ENCODE data around the gene TFDP2. TPM values are rescaled to one million over a fixed set of nuclear protein-coding genes. Genes with fewer than 3 reads are reported as not detected.
"Not testable (repeated sequence)": the region's sequence is repeated elsewhere in the genome, so short reads cannot be mapped to it uniquely, and the experiment has no call there.

TFDP2 gene
- total RNA-seq, 1 experiment from 2014 or later = 27.9 TPM

GRCh38 chr3:141920701-141921100 is 228.6 kb downstream of the TFDP2 start:
- DNase-seq (ENCODE audit: low read depth) = no peak
- in situ Hi-C loops (cut with HindIII; ENCODE audit: low pct_unique_long_range_greater_than_20kb, low sequenced_read_pairs) = no loop called here

- in situ Hi-C loops (cut with HindIII; ENCODE audit: low pct_unique_long_range_greater_than_20kb, low sequenced_read_pairs) = no loop called here
- DNase-seq (ENCODE audit: low read depth) = no peak
These were observed 233.6 kb downstream of the TFDP2 start for GRCh38 chr3:141915766-141916165.

- no peak for DNase-seq (ENCODE audit: low read depth)
- in situ Hi-C loops (cut with HindIII; ENCODE audit: low pct_unique_long_range_greater_than_20kb, low sequenced_read_pairs) = no loop called here
These were observed 234.3 kb downstream of the TFDP2 start for GRCh38 chr3:141915016-141915415.

- in situ Hi-C loops (cut with HindIII; ENCODE audit: low pct_unique_long_range_greater_than_20kb, low sequenced_read_pairs) = no loop called here
- no peak for DNase-seq (ENCODE audit: low read depth)
These were observed 235.0 kb downstream of the TFDP2 start for GRCh38 chr3:141914311-141914710.

GRCh38 chr3:141913150-141913811 is 236.1 kb downstream of the TFDP2 start:
- DNase-seq (ENCODE audit: low read depth) = peak; percentile 20
- in situ Hi-C loops (cut with HindIII; ENCODE audit: low pct_unique_long_range_greater_than_20kb, low sequenced_read_pairs) = no loop called here

- in situ Hi-C loops (cut with HindIII; ENCODE audit: low pct_unique_long_range_greater_than_20kb, low sequenced_read_pairs); DNase-seq (ENCODE audit: low read depth): not testable (repeated sequence)
These were observed 239.4 kb downstream of the TFDP2 start for GRCh38 chr3:141909986-141910385.

- in situ Hi-C loops (cut with HindIII; ENCODE audit: low pct_unique_long_range_greater_than_20kb, low sequenced_read_pairs) = no loop called here
- DNase-seq (ENCODE audit: low read depth) = no peak
These were observed 239.9 kb downstream of the TFDP2 start for GRCh38 chr3:141909408-141909807.

- DNase-seq (ENCODE audit: low read depth) = no peak
- in situ Hi-C loops (cut with HindIII; ENCODE audit: low pct_unique_long_range_greater_than_20kb, low sequenced_read_pairs) = no loop called here
These were observed 244.2 kb downstream of the TFDP2 start for GRCh38 chr3:141905129-141905528.

- in situ Hi-C loops (cut with HindIII; ENCODE audit: low pct_unique_long_range_greater_than_20kb, low sequenced_read_pairs) = no loop called here
- no peak for DNase-seq (ENCODE audit: low read depth)
These were observed 245.1 kb downstream of the TFDP2 start for GRCh38 chr3:141904203-141904602.

- in situ Hi-C loops (cut with HindIII; ENCODE audit: low pct_unique_long_range_greater_than_20kb, low sequenced_read_pairs) = no loop called here
- DNase-seq (ENCODE audit: low read depth) = no peak
These were observed 247.4 kb downstream of the TFDP2 start for GRCh38 chr3:141901914-141902313.

- in situ Hi-C loops (cut with HindIII; ENCODE audit: low pct_unique_long_range_greater_than_20kb, low sequenced_read_pairs) = no loop called here
- DNase-seq (ENCODE audit: low read depth) = no peak
These were observed 249.0 kb downstream of the TFDP2 start for GRCh38 chr3:141900343-141900742.

- in situ Hi-C loops (cut with HindIII; ENCODE audit: low pct_unique_long_range_greater_than_20kb, low sequenced_read_pairs) = no loop called here
- no peak for DNase-seq (ENCODE audit: low read depth)
These were observed 250.4 kb downstream of the TFDP2 start for GRCh38 chr3:141898908-141899307.

GRCh38 chr3:141895731-141896130 is 253.6 kb downstream of the TFDP2 start:
- in situ Hi-C loops (cut with HindIII; ENCODE audit: low pct_unique_long_range_greater_than_20kb, low sequenced_read_pairs) = no loop called here
- DNase-seq (ENCODE audit: low read depth) = no peak

GRCh38 chr3:141894524-141895176 is 254.7 kb downstream of the TFDP2 start:
- no peak for DNase-seq (ENCODE audit: low read depth)
- in situ Hi-C loops (cut with HindIII; ENCODE audit: low pct_unique_long_range_greater_than_20kb, low sequenced_read_pairs) = no loop called here

Other genes starting within 250 kb of the TFDP2 start
- 9.1 and 13.8 TPM in 2 replicates for gene GK5, start 76.0 kb upstream of the TFDP2 start, total RNA-seq (2014; rRNA removed; shearing (Covaris generic); ENCODE audit: low replicate concordance)

Data from Caki2 (cell line).